Raji (cell line): Measurements from ENCODE around the gene ISM2.
A peak's percentile ranks its signal among the peaks of the same experiment; 100 is the strongest.

ENCODE experiments used
- POLR2A ChIP-seq: IDR thresholded peaks from 2 replicates; pipeline ENCODE4 v1.6.1; 2011; ENCODE audit warnings: low read depth, low read length, control low read depth; ENCODE audit not compliant: insufficient read depth

Gene ISM2

GRCh38 chr14:77475432-77476115 is 23.0 kb downstream of the ISM2 start:
- TF ChIP-seq POLR2A = no peak

- no peak for TF ChIP-seq POLR2A
Observed at GRCh38 chr14:77474479-77475177, 24.0 kb downstream of the ISM2 start.

GRCh38 chr14:77473921-77474320 is 24.7 kb downstream of the ISM2 start:
- TF ChIP-seq POLR2A = no peak

- no peak for TF ChIP-seq POLR2A
Observed at GRCh38 chr14:77470224-77470870, 28.3 kb downstream of the ISM2 start.

GRCh38 chr14:77469539-77469938 is 29.1 kb downstream of the ISM2 start:
- TF ChIP-seq POLR2A = no peak

GRCh38 chr14:77469067-77469505 is 29.5 kb downstream of the ISM2 start:
- no peak for TF ChIP-seq POLR2A

GRCh38 chr14:77467801-77468200 is 30.8 kb downstream of the ISM2 start:
- TF ChIP-seq POLR2A = no peak

- TF ChIP-seq POLR2A = no peak
Observed at GRCh38 chr14:77459072-77459723, 39.4 kb downstream of the ISM2 start.

GRCh38 chr14:77458249-77458950 is 40.2 kb downstream of the ISM2 start:
- no peak; the same call in 1 of the 2 replicates for TF ChIP-seq POLR2A

- peak; percentile 88 for TF ChIP-seq POLR2A
Observed at GRCh38 chr14:77457522-77458248, 40.9 kb downstream of the ISM2 start, which contains the start of the genes AHSA1 and VIPAS39. TSS of gene AHSA1 (plus strand) at chr14:77458093. CDS start at chr14:77458190, 97 bp downstream. TSS of gene VIPAS39 (minus strand) at chr14:77457601. CDS start at chr14:77454102, 3,499 bp downstream.

GRCh38 chr14:77457115-77457521 is 41.5 kb downstream of the ISM2 start:
- TF ChIP-seq POLR2A = peak; percentile 95; the same call in 1 of the 2 replicates

- TF ChIP-seq POLR2A = no peak
Observed at GRCh38 chr14:77455966-77456640, 42.5 kb downstream of the ISM2 start.

- no peak for TF ChIP-seq POLR2A
Observed at GRCh38 chr14:77442196-77442595, 56.4 kb downstream of the ISM2 start.
